ENCODE results near the gene ROPN1L. TPM values are rescaled to one million over a fixed set of nuclear protein-coding genes. Genes with fewer than 3 reads are reported as not detected.
A peak's percentile ranks its signal among the peaks of the same experiment; 100 is the strongest.

The ROPN1L gene
- total and polyA plus RNA-seq, 8 donors = 0.31 to 0.87 (median 0.73) TPM; not detected in 4

GRCh38 chr5:10467281-10468198 is 25.9 kb downstream of the ROPN1L start:
- DNase-seq = peak in 1 of 2 donors; percentile 54
- Histone ChIP-seq H3K27me3 (peaks cover 0 to 5% (median 0%) of the 10 kb centered on the region in 3 donors), H3K36me3 (no peaks in the 10 kb centered on the region), H3K9me3 (no peaks in the 10 kb centered on the region), H3K4me3 (no peak overlapping the region), H3K27ac (no peak overlapping the region), H3K4me1 (peaks cover 0 to 12% (median 5%) of the 10 kb centered on the region in 4 donors)
- intact Hi-C loops (cut with DNase I; ENCODE audit: low total_unique reads) = no loop called here
- WGBS, 5 donors = 47 to 52% (median 48%) methylated on average over 17 to 21 of the region's 21 CpGs
- TF ChIP-seq POLR2AphosphoS5 (IDR thresholded peaks at IDR 0.05) = no peak
- TF ChIP-seq CTCF (IDR thresholded peaks at IDR 0.05) = no peak
- TF ChIP-seq EP300 (IDR thresholded peaks at IDR 0.05) = no peak
- no peak for TF ChIP-seq POLR2A (IDR thresholded peaks at IDR 0.05)

- intact Hi-C loops (cut with DNase I; ENCODE audit: low total_unique reads) = no loop called here
- Histone ChIP-seq H3K36me3 (no peaks in the 10 kb centered on the region), H3K4me3 (no peak overlapping the region), H3K27ac (no peak overlapping the region), H3K4me1 (peaks cover 0 to 12% (median 5%) of the 10 kb centered on the region in 4 donors), H3K27me3 (peaks cover 0 to 3% (median 0%) of the 10 kb centered on the region in 3 donors), H3K9me3 (no peaks in the 10 kb centered on the region)
- WGBS, 5 donors = 59 to 91% (median 81%) methylated on average over 2 of the region's 2 CpGs
- DNase-seq = no peak
- TF ChIP-seq CTCF (IDR thresholded peaks at IDR 0.05) (no peak), POLR2AphosphoS5 (IDR thresholded peaks at IDR 0.05) (no peak), POLR2A (IDR thresholded peaks at IDR 0.05) (no peak), EP300 (IDR thresholded peaks at IDR 0.05) (no peak)
Measured at GRCh38 chr5:10468256-10468655, 26.6 kb downstream of the ROPN1L start.

- no peaks in the 10 kb centered on the region for H3K36me3 ChIP-seq
- H3K4me3 ChIP-seq = no peak overlapping the region
- DNase-seq = no peak
- WGBS, 5 donors = 76 to 86% (median 83%) methylated on average over 8 of the region's 8 CpGs
- no peaks in the 10 kb centered on the region for H3K27me3 ChIP-seq
- H3K9me3 ChIP-seq = no peaks in the 10 kb centered on the region
- TF ChIP-seq CTCF (IDR thresholded peaks at IDR 0.05) = no peak
- TF ChIP-seq EP300 (IDR thresholded peaks at IDR 0.05) = no peak
- TF ChIP-seq POLR2A (IDR thresholded peaks at IDR 0.05) = no peak
- TF ChIP-seq POLR2AphosphoS5 (IDR thresholded peaks at IDR 0.05) = no peak
- H3K27ac ChIP-seq = no peak overlapping the region
- H3K4me1 ChIP-seq = peaks cover 0 to 12% (median 5%) of the 10 kb centered on the region in 4 donors
- intact Hi-C loops (cut with DNase I; ENCODE audit: low total_unique reads) = no loop called here
Measured at GRCh38 chr5:10469253-10470050, 27.8 kb downstream of the ROPN1L start.

GRCh38 chr5:10470669-10471068 is 29.0 kb downstream of the ROPN1L start:
- peaks cover 0 to 12% (median 5%) of the 10 kb centered on the region in 4 donors for H3K4me1 ChIP-seq
- no peak overlapping the region for H3K27ac ChIP-seq
- no peak for DNase-seq
- WGBS, 5 donors = 84 to 93% (median 89%) methylated on average over 5 to 10 of the region's 10 CpGs
- no peaks in the 10 kb centered on the region for H3K27me3 ChIP-seq
- intact Hi-C loops (cut with DNase I; ENCODE audit: low total_unique reads) = no loop called here
- H3K4me3 ChIP-seq = no peak overlapping the region
- TF ChIP-seq POLR2AphosphoS5 (IDR thresholded peaks at IDR 0.05) = no peak
- no peak for TF ChIP-seq CTCF (IDR thresholded peaks at IDR 0.05)
- no peak for TF ChIP-seq POLR2A (IDR thresholded peaks at IDR 0.05)
- no peak for TF ChIP-seq EP300 (IDR thresholded peaks at IDR 0.05)
- peaks cover 0 to 9% (median 7%) of the 10 kb centered on the region in 4 donors for H3K9me3 ChIP-seq
- H3K36me3 ChIP-seq = no peaks in the 10 kb centered on the region
